ENCODE results near the gene RASL10B.

GRCh38 chr17:35714988-35715387 lies 16.5 kb upstream of the RASL10B start:
- TF ChIP-seq CTCF (IDR thresholded peaks at IDR 0.05; ENCODE audit: poor library complexity, severe bottlenecking) (no peak), EZH2 (IDR thresholded peaks at IDR 0.05; ENCODE audit: borderline replicate concordance, insufficient read depth, low read length, poor library complexity, severe bottlenecking) (no peak), EP300 (conservative IDR thresholded peaks at IDR 0.05; ENCODE audit: poor library complexity, severe bottlenecking) (no peak)

Data from neural cell (in vitro differentiated cells).